Heart right ventricle (tissue), 16 donors: Measurements from ENCODE around the gene CAPNS2. TPM values are rescaled to one million over a fixed set of nuclear protein-coding genes. Genes with fewer than 3 reads are reported as not detected.

Experiments used
- ATAC-seq, 8 donors: fragments of 200-7000 bp; cut with Tn5 transposase; one replicate each; pipeline ENCODE4 v1.9.1; 2020; ENCODE audit warnings: mild to moderate bottlenecking in 8 of 8, moderate library complexity in 8 of 8, moderate number of reproducible peaks in 1 of 8
- DNase-seq, 2 donors: peaks; one replicate each; pipeline ENCODE4 v3.0.0-alpha.2; 2020
- H3K27ac ChIP-seq, 10 donors: fragments of 200-600 bp; sonication (generic) in 2 of 10; one replicate each; pipeline versions ENCODE4 v1.5.0 to v1.8.0; 2020 to 2022; ENCODE audit warnings: mild to moderate bottlenecking in 3 of 10
- H3K27me3 ChIP-seq, 7 donors: fragments of 200-600 bp; one replicate each; pipeline ENCODE4 v1.8.0; 2021 to 2022; ENCODE audit warnings: mild to moderate bottlenecking in 2 of 7
- H3K36me3 ChIP-seq, 9 donors: fragments of 200-600 bp; sonication (generic) in 1 of 9; one replicate each; pipeline versions ENCODE4 v1.5.0 to v1.8.0; 2020 to 2022; ENCODE audit warnings: mild to moderate bottlenecking in 2 of 9
- H3K4me1 ChIP-seq, 9 donors: fragments of 200-600 bp; sonication (generic) in 1 of 9; one replicate each; pipeline versions ENCODE4 v1.5.0 to v1.8.0; 2020 to 2022; ENCODE audit warnings: mild to moderate bottlenecking in 4 of 9
- H3K4me3 ChIP-seq, 10 donors: fragments of 200-600 bp; sonication (generic) in 2 of 10; one replicate each; pipeline versions ENCODE4 v1.5.0 to v1.8.0; 2020 to 2022; ENCODE audit warnings: mild to moderate bottlenecking in 7 of 10, moderate library complexity in 2 of 10
- H3K9me3 ChIP-seq, 11 donors: fragments of 200-600 bp in 10 of 11; sonication (generic) in 2 of 11; one replicate each; pipeline versions ENCODE4 v1.5.0 to v1.8.0; 2013 to 2022; ENCODE audit warnings: mild to moderate bottlenecking in 2 of 11, control low read depth in 1 of 11, moderate library complexity in 1 of 11
- CTCF ChIP-seq, 9 donors: fragments of 200-600 bp; sonication (generic) in 2 of 9; IDR thresholded peaks; one replicate each; pipeline versions ENCODE4 v1.5.0 to v1.8.0; 2021 to 2022; ENCODE audit warnings: antibody characterized with exemption in 9 of 9, mild to moderate bottlenecking in 5 of 9, moderate library complexity in 1 of 9
- WGBS, 2 donors: extraction: QIAGEN DNeasy Blood & Tissue Kit; methylation state at CpG; one replicate each; pipeline ENCODE4 v1.1.7; 2013; ENCODE audit warnings: inconsistent platforms in 1 of 2; 5-methylcytosine and 5-hydroxymethylcytosine counted together
- intact Hi-C, 10 donors: fragments of 100-400 bp; cut with DNase I; formaldehyde crosslinking; loops; one replicate each; pipeline versions ENCODE4 v1.11.1 to v1.14.2; 2022
- polyA plus RNA-seq, 2 donors: library from polyadenylated mRNA; stranded (reverse); fragments of 200-250 nt; gene quantifications; one replicate each; pipeline ENCODE4 v1.2.3, GENCODE V29; 2013
- total RNA-seq, 10 donors: library from RNA; stranded (reverse); fragmentation: NEBNext Ultra II Directional in 3 of 10; extraction: Animal tissue kit (Norgen Biotek cat#: 25700) in 3 of 10; gene quantifications; one replicate each; pipeline versions ENCODE4 v1.2.1 to v1.2.4, GENCODE V29; 2021 to 2023
- donor health status: Arrhythmogenic right ventricular cardiomyopathy.
- donor health status: ischemic (EF 13 %, LVEDD 7.1; RV severe dilation, severe dysfunction).
- donor health status: healthy with polysubstance abuse.
- donor health status: DM: no; HTN: yes; CAD: no.
- donor health status: DM: no; HTN: no; CAD: no.
- donor health status: ischemic (EF 25% LVEDD 6.9; RV normal size, moderate dysfunction).
- donor health status: ischemic (EF 25% LVEDD 5.7; RV mildly dilated, moderate dysfunction).
- donor health status: healthy.
- donor health status: DM: yes; HTN: yes; CAD: no.
- donor health status: Ischemic cardiomyopathy.
- donor health status: ischemic (EF 35%, LVEDD 5.7; RV mildly dilated, moderate dysfunction).
- donor health status: nonischemic (EF 11% LVEDD 7.7; RV severe dilation, severe dysfunction).
- donor health status: DM: yes; HTN: yes; CAD: no.
- donor health status: PGD.
- donor health status: ischemic (EF 29% LVEDD 5.4; RV normal size, mild dysfunction).
- donor health status: nonischemic (EF 23%, LVEDD 6.1; RV moderate dilation, normal function).

Gene CAPNS2
- total and polyA plus RNA-seq, 12 donors, result 0.06 to 0.45 (median 0.39) TPM; not detected in 7

- Histone ChIP-seq H3K4me1 (no peaks in the 10 kb centered on the region), H3K27ac (no peak overlapping the region), H3K27me3 (no peaks in the 10 kb centered on the region), H3K9me3 (peaks cover 0 to 3% (median 0%) of the 10 kb centered on the region in 11 donors), H3K36me3 (peaks cover 0 to 49% (median 0%) of the 10 kb centered on the region in 9 donors), H3K4me3 (no peak overlapping the region)
- TF ChIP-seq CTCF (IDR thresholded peaks at IDR 0.05), result no peak
- ATAC-seq (no peak), DNase-seq (no peak)
- 70 to 74% methylated on average over 2 of the region's 2 CpGs for WGBS, 2 donors
- intact Hi-C loops, result loop anchor here in 1 of 10 donors (10.0 kb wide), 1 partner anchor 51 kb away; no protein-coding TSS in a partner anchor
Measured at GRCh38 chr16:55585631-55586030, 19.1 kb downstream of the CAPNS2 start.

- Histone ChIP-seq H3K27ac (no peak overlapping the region), H3K9me3 (peaks cover 0 to 3% (median 0%) of the 10 kb centered on the region in 11 donors), H3K4me1 (no peaks in the 10 kb centered on the region), H3K36me3 (peaks cover 0 to 19% (median 0%) of the 10 kb centered on the region in 9 donors), H3K4me3 (no peak overlapping the region), H3K27me3 (peaks cover 0 to 18% (median 12%) of the 10 kb centered on the region in 7 donors)
- no peak for TF ChIP-seq CTCF (IDR thresholded peaks at IDR 0.05)
- WGBS, 2 donors, result 78 to 86% methylated on average over 6 of the region's 6 CpGs
- ATAC-seq (no peak), DNase-seq (no peak)
- intact Hi-C loops, result loop anchor here in 1 of 10 donors (10.0 kb wide), 1 partner anchor 54 kb away; no protein-coding TSS in a partner anchor
Measured at GRCh38 chr16:55588799-55589198, 22.3 kb downstream of the CAPNS2 start.

- TF ChIP-seq CTCF (IDR thresholded peaks at IDR 0.05), result no peak
- no peak overlapping the region for H3K4me3 ChIP-seq
- no peaks in the 10 kb centered on the region for H3K4me1 ChIP-seq
- no peak for ATAC-seq
- intact Hi-C loops, result no loop called here
- no peaks in the 10 kb centered on the region for H3K9me3 ChIP-seq
- no peaks in the 10 kb centered on the region for H3K36me3 ChIP-seq
- peaks cover 0 to 27% (median 17%) of the 10 kb centered on the region in 7 donors for H3K27me3 ChIP-seq
- no peak for DNase-seq
- no peak overlapping the region for H3K27ac ChIP-seq
Measured at GRCh38 chr16:55592306-55592705, 25.8 kb downstream of the CAPNS2 start.

GRCh38 chr16:55597928-55598327 lies 31.4 kb downstream of the CAPNS2 start:
- Histone ChIP-seq H3K27me3 (peaks cover 0 to 31% (median 10%) of the 10 kb centered on the region in 7 donors), H3K4me1 (no peaks in the 10 kb centered on the region), H3K9me3 (no peaks in the 10 kb centered on the region), H3K27ac (no peak overlapping the region), H3K4me3 (no peak overlapping the region), H3K36me3 (no peaks in the 10 kb centered on the region)
- no peak for TF ChIP-seq CTCF (IDR thresholded peaks at IDR 0.05)
- no peak for ATAC-seq
- intact Hi-C loops, result no loop called here
- no peak for DNase-seq
- WGBS, 2 donors, result 83 to 89% methylated on average over 4 of the region's 4 CpGs
